IMR-90 (cell line): ENCODE results near the gene MSI1. TPM values are rescaled to one million over a fixed set of nuclear protein-coding genes. Genes with fewer than 3 reads are reported as not detected.
A peak's percentile ranks its signal among the peaks of the same experiment; 100 is the strongest.

ENCODE experiments used
- ATAC-seq: fragments of 200-7000 bp; cut with Tn5 transposase; 2 replicates; pipeline ENCODE4 v1.9.1; 2020; ENCODE audit warnings: low read depth, mild to moderate bottlenecking, moderate library complexity
- BruUV-seq: library from RNA; stranded (reverse); fragments of 400-500 nt; replicated peaks from 2 replicates; lab custom pipeline; 2021; lab: Mats Ljungman, UMichigan
- CTCF ChIA-PET: fragments of 300-600 bp; formaldehyde crosslinking; extraction: SDS; loops from one replicate; lab custom pipeline; 2021; ENCODE audit warnings: antibody characterized with exemption; lab: Yijun Ruan, JAX
- POLR2A ChIA-PET: fragments of 300-600 bp; sonication (Branson Sonifier 250); formaldehyde crosslinking; loops from one replicate; lab custom pipeline; 2022; ENCODE audit warnings: antibody characterized with exemption; ENCODE audit not compliant: unreplicated experiment; lab: Charles Lee
- DNase-seq: peaks from one replicate; pipeline ENCODE4 v3.0.0; 2013
- H2AFZ ChIP-seq: replicated peaks from 2 replicates; pipeline ENCODE3; 2013; ENCODE audit warnings: low read length, mild to moderate bottlenecking; ENCODE audit not compliant: poor library complexity
- H2AK5ac ChIP-seq: 2 replicates; pipeline ENCODE4 v1.6.1; 2013; ENCODE audit warnings: low read depth, low read length, inconsistent platforms
- H2AK9ac ChIP-seq: replicated peaks from 2 replicates; pipeline ENCODE3; 2013; ENCODE audit warnings: mild to moderate bottlenecking, low read depth, low read length, moderate library complexity; ENCODE audit not compliant: poor library complexity
- H2BK120ac ChIP-seq: 2 replicates; pipeline ENCODE4 v1.6.1; 2013; ENCODE audit warnings: low read depth, low read length, inconsistent platforms
- H2BK15ac ChIP-seq: 3 replicates; pipeline ENCODE4 v1.6.1; 2013; ENCODE audit warnings: low read depth, low read length, inconsistent platforms
- H2BK20ac ChIP-seq: 2 replicates; pipeline ENCODE4 v1.6.1; 2013; ENCODE audit warnings: low read depth, mild to moderate bottlenecking, inconsistent platforms, low read length, moderate library complexity
- H2BK5ac ChIP-seq: 2 replicates; pipeline ENCODE4 v1.6.1; 2013; ENCODE audit warnings: mild to moderate bottlenecking, low read depth, low read length, inconsistent platforms; ENCODE audit not compliant: poor library complexity, severe bottlenecking
- H3K14ac ChIP-seq: replicated peaks from 2 replicates; pipeline ENCODE4 v1.6.1; 2013; ENCODE audit warnings: low read depth, low read length, inconsistent platforms
- H3K18ac ChIP-seq: 2 replicates; pipeline ENCODE4 v1.6.1; 2013; ENCODE audit warnings: low read depth, low read length, control low read depth
- H3K23ac ChIP-seq: 2 replicates; pipeline ENCODE4 v1.6.1; 2013; ENCODE audit warnings: low read depth, low read length, inconsistent platforms
- H3K27ac ChIP-seq: 2 replicates; pipeline ENCODE4 v1.5.1; 2013; ENCODE audit warnings: mild to moderate bottlenecking, control low read depth, low read length; ENCODE audit not compliant: insufficient read depth
- H3K27me3 ChIP-seq: 2 replicates; pipeline ENCODE4 v1.6.1; 2013; ENCODE audit warnings: low read length; ENCODE audit not compliant: control insufficient read depth, insufficient read depth
- H3K36me3 ChIP-seq: 2 replicates; pipeline ENCODE4 v1.6.1; 2013; ENCODE audit warnings: low read length, mixed read lengths; ENCODE audit not compliant: control insufficient read depth, insufficient read depth
- H3K4ac ChIP-seq: 2 replicates; pipeline ENCODE4 v1.6.1; 2013; ENCODE audit warnings: low read depth, low read length, inconsistent platforms
- H3K4me1 ChIP-seq: 2 replicates; pipeline ENCODE4 v1.6.1; 2013; ENCODE audit warnings: low read length, mixed read lengths; ENCODE audit not compliant: control insufficient read depth, insufficient read depth
- H3K4me2 ChIP-seq: 2 replicates; pipeline ENCODE4 v1.6.1; 2013; ENCODE audit warnings: low read depth, mild to moderate bottlenecking, control low read depth, low read length, moderate library complexity
- H3K4me3 ChIP-seq: 2 replicates; pipeline ENCODE4 v1.5.1; 2013; ENCODE audit warnings: low read depth, mild to moderate bottlenecking, control low read depth, low read length, moderate library complexity; ENCODE audit not compliant: insufficient read depth
- H3K56ac ChIP-seq: 2 replicates; pipeline ENCODE4 v1.6.1; 2013; ENCODE audit warnings: low read length, inconsistent platforms; ENCODE audit not compliant: insufficient read depth; ENCODE audit errors: extremely low read depth
- H3K79me1 ChIP-seq, 2 experiments: 2 replicates each; pipeline ENCODE4 v1.6.1; 2013; ENCODE audit warnings: low read length in 2 of 2, inconsistent platforms in 1 of 2, low read depth in 1 of 2
- H3K9ac ChIP-seq: 2 replicates; pipeline ENCODE4 v1.6.1; 2013; ENCODE audit warnings: low read depth, low read length, control low read depth
- H3K9me1 ChIP-seq: 2 replicates; pipeline ENCODE4 v1.6.1; 2013; ENCODE audit warnings: low read length, inconsistent platforms; ENCODE audit not compliant: insufficient read depth
- H3K9me3 ChIP-seq: 2 replicates; pipeline ENCODE4 v1.6.1; 2013; ENCODE audit warnings: low read length; ENCODE audit not compliant: control insufficient read depth, insufficient read depth
- H4K20me1 ChIP-seq: 2 replicates; pipeline ENCODE4 v1.6.1; 2013; ENCODE audit warnings: low read length, inconsistent platforms; ENCODE audit not compliant: insufficient read depth
- H4K5ac ChIP-seq: 2 replicates; pipeline ENCODE4 v1.6.1; 2013; ENCODE audit warnings: mild to moderate bottlenecking, low read depth, low read length, control low read depth
- H4K8ac ChIP-seq, 2 experiments: 2 replicates each; pipeline ENCODE4 v1.6.1; 2013; ENCODE audit warnings: low read depth in 2 of 2, low read length in 2 of 2, control low read depth in 1 of 2, inconsistent platforms in 1 of 2
- H4K91ac ChIP-seq: 2 replicates; pipeline ENCODE4 v1.6.1; 2013; ENCODE audit warnings: low read depth, low read length, inconsistent platforms; ENCODE audit not compliant: insufficient read depth
- BHLHE40 ChIP-seq: fragments of 150-350 bp; IDR thresholded peaks from 2 replicates; pipeline ENCODE4 v1.6.1; 2016; ENCODE audit warnings: mild to moderate bottlenecking, low read depth, low read length
- CEBPB ChIP-seq: IDR thresholded peaks from 2 replicates; pipeline ENCODE4 v1.6.1; 2012; ENCODE audit warnings: low read depth, low read length, improper control_type of control experiment
- CTCF ChIP-seq: conservative IDR thresholded peaks from 2 replicates; pipeline ENCODE4 v1.5.1; 2012; ENCODE audit warnings: mild to moderate bottlenecking, low read depth, low read length, improper control_type of control experiment
- FOS ChIP-seq: fragments of 150-350 bp; IDR thresholded peaks from 2 replicates; pipeline ENCODE4 v1.6.1; 2016; ENCODE audit warnings: low read depth, low read length
- RCOR1 ChIP-seq: IDR thresholded peaks from 2 replicates; pipeline ENCODE4 v1.6.1; 2012; ENCODE audit warnings: mild to moderate bottlenecking, low read length, improper control_type of control experiment; ENCODE audit not compliant: insufficient replicate concordance
- USF2 ChIP-seq: fragments of 150-350 bp; IDR thresholded peaks from 2 replicates; pipeline ENCODE4 v1.6.1; 2017; ENCODE audit warnings: mild to moderate bottlenecking, antibody characterized with exemption, low read length, low read depth
- WGBS, 2 experiments: methylation state at CpG; one replicate each; pipeline versions ENCODE4 v1.1.5 to v1.1.7; 2013; ENCODE audit warnings: missing lambda C conversion rate in 2 of 2; ENCODE audit not compliant: insufficient read length in 1 of 2; ENCODE audit errors: extremely low coverage in 2 of 2; 5-methylcytosine and 5-hydroxymethylcytosine counted together
- dilution Hi-C: fragments of 300-500 bp; cut with HindIII; formaldehyde crosslinking; loops from one replicate; pipeline ENCODE4 v1.14.3; 2018; ENCODE audit warnings: low sequenced_read_pairs; ENCODE audit not compliant: unreplicated experiment
- in situ Hi-C: fragments of 300-500 bp; cut with MboI; formaldehyde crosslinking; loops from 3 replicates; pipeline ENCODE4 v1.14.3; 2019; ENCODE audit warnings: low sequenced_read_pairs, inconsistent platforms, mixed read lengths
- intact Hi-C: fragments of 100-400 bp; cut with micrococcal nuclease; formaldehyde crosslinking; loops from 2 replicates; pipeline ENCODE4 v1.10.0; 2022
- polyA plus RNA-seq, 3 experiments: library from polyadenylated mRNA; depleted of rRNA; stranded (reverse); fragments of >200 nt; gene quantifications; 2 replicates each; pipeline ENCODE4 v1.2.3, GENCODE V29; 2012; ENCODE audit warnings: low replicate concordance in 1 of 3
- total RNA-seq: library from RNA; depleted of rRNA; stranded (reverse); fragments of >200 nt; gene quantifications from 2 replicates; pipeline ENCODE4 v1.2.3, GENCODE V29; 2012

MSI1 gene
- total and polyA plus RNA-seq, 2 of the 4 experiments (the other 2 are of a cell fraction), result not detected

DNA sequence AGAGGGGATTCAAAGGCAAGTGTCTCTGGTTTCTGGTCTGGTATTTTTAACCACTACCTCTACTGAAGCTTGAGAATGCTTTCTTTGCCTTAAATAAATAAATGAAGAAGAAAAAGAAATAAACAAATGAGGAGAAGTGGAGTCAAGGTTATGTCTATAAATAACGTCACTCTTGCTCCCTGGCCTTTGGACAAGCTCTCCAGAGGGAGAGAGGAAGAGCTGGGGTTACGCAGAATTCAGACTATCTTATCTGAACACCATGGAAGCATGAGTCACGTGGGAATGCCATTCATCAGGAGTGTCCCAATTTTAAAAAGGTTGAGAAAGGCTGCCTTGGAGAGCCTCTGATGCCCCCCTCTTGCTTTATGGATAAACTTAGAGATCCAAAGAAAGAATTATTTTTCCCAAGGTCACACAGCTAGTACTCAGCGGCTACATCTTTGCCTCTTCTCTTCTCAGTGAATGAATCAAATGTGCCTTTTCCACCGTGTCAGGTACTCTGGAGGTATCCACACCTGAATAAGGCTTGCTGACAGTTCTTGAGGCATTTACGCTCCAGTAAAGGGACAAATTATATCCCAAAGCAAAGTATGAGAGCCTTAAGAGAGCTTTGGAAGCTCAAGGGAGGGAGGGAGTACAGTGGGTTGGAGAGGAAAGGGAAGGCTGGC lies 12.9 kb upstream of the MSI1 start:
- peaks cover 26% of the 10 kb centered on the region for H3K27me3 ChIP-seq
- H3K36me3 ChIP-seq, result no peaks in the 10 kb centered on the region
- BruUV-seq, result no TSS peak
- H3K14ac ChIP-seq, result no peak overlapping the region
- no peak overlapping the region for H3K4ac ChIP-seq
- H2BK120ac ChIP-seq, result no peak overlapping the region
- in situ Hi-C loops (no loop called here), intact Hi-C loops (no loop called here), dilution Hi-C loops (no loop called here)
- H2BK20ac ChIP-seq, result no peak overlapping the region
- H3K79me1 ChIP-seq, result no peaks in the 10 kb centered on the region
- H2AFZ ChIP-seq, result no peak overlapping the region
- no peak overlapping the region for H3K23ac ChIP-seq
- no peak overlapping the region for H4K5ac ChIP-seq
- H4K8ac ChIP-seq, result no peak overlapping the region
- no peak overlapping the region for H2AK9ac ChIP-seq
- H3K9me1 ChIP-seq, result peaks cover 4% of the 10 kb centered on the region; the same call in 1 of the 2 replicates
- H3K9ac ChIP-seq, result no peak overlapping the region
- H2AK5ac ChIP-seq, result no peak overlapping the region
- no peak overlapping the region for H4K91ac ChIP-seq
- no peaks in the 10 kb centered on the region for H3K9me3 ChIP-seq
- DNase-seq, result peak; percentile 77
- no peak overlapping the region for H2BK5ac ChIP-seq
- no peak overlapping the region for H3K4me3 ChIP-seq
- peak; percentile 93 for ATAC-seq
- no peak overlapping the region for H2BK15ac ChIP-seq
- 0% methylated on average over 1 of the region's 6 CpGs; no CpG with 5 or more reads in 1 of the 2 experiments for WGBS, 2 experiments
- no peak overlapping the region for H3K4me2 ChIP-seq
- no peak overlapping the region for H3K18ac ChIP-seq
- TF ChIP-seq CEBPB, result peak; percentile 30; the same call in 1 of the 2 replicates
- TF ChIP-seq CTCF, result no peak
- TF ChIP-seq RCOR1, result peak; percentile 28
- peak; percentile 68; the same call in 1 of the 2 replicates for TF ChIP-seq USF2
- TF ChIP-seq FOS, result peak; percentile 57
- peak; percentile 76; the same call in 1 of the 2 replicates for TF ChIP-seq BHLHE40
- H4K20me1 ChIP-seq, result peaks cover 5% of the 10 kb centered on the region; the same call in 1 of the 2 replicates
- H3K56ac ChIP-seq, result no peak overlapping the region
- CTCF ChIA-PET, result no interaction called here
- H3K27ac ChIP-seq, result no peak overlapping the region
- H3K4me1 ChIP-seq, result peaks cover 6% of the 10 kb centered on the region
- POLR2A ChIA-PET, result no interaction called here
